GM19468 (cell line): Measurements from ENCODE around the gene PDE9A.

ENCODE experiments used
- ATAC-seq: cut with Tn5 transposase; IDR thresholded peaks from one replicate; pipeline ENCODE4 v1.9.1; 2021; ENCODE audit warnings: mild to moderate bottlenecking, moderate library complexity, moderate number of reproducible peaks; ENCODE audit not compliant: unreplicated experiment; ENCODE audit errors: extremely low read depth

Gene PDE9A

GRCh38 chr21:42682661-42683210, 29.3 kb downstream of the PDE9A start:
- ATAC-seq = no peak

- ATAC-seq = no peak
Observed at GRCh38 chr21:42683371-42684108, 30.1 kb downstream of the PDE9A start.

GRCh38 chr21:42684109-42684916, 30.9 kb downstream of the PDE9A start:
- ATAC-seq = no peak

GRCh38 chr21:42685036-42685435, 31.6 kb downstream of the PDE9A start:
- ATAC-seq = no peak

GRCh38 chr21:42685954-42686500, 32.6 kb downstream of the PDE9A start:
- no peak for ATAC-seq

DNA sequence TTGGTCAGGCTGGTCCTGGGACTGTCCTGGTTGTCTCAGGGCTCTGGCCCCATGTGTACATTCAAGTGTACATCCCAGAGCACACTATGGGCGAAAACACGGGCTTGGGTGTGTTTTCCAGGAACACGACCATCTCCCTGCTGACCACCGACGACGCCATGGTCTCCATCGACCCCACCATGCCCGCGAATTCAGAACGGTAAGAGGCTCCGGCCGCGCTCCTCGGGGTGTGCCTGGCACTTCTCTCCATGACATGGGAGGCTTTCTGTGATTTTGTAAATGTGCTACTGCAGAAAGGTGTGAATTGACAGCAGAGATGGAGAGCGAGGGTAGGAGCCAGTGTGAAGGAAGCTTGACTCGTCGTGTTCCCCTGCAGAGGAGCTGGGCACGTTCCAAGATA, 34.4 kb downstream of the PDE9A start:
- ATAC-seq = no peak

DNA sequence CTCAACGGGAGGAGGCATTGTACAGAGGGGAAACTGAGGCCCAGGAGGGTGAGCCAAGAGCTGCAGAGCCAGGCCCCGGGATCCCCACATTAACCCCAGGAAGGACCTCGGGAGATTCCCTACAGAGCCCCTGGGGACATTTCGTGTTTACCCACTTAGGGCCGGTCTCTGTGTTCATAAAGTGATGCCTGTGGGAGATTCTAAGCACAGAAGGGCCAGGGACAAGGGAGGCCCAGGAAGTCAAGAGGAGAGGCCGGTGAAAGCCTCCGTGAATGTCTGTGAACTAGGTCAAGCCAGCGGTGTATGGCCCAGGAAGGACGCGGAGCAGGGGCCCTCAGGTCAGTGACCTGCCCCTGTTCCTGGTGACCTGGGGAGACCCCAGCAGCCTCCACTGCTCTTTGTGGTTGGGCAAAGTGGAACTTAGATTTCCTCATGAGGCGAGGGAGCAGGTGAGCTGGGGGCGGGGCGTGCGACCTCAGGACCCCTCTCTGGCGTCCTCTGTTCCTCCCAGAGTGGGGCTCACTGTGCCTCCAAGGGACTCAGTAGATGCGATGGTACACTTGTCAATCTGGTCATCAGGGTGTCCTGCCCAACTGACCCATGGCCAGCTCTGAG, 34.9 kb downstream of the PDE9A start:
- no peak for ATAC-seq

DNA sequence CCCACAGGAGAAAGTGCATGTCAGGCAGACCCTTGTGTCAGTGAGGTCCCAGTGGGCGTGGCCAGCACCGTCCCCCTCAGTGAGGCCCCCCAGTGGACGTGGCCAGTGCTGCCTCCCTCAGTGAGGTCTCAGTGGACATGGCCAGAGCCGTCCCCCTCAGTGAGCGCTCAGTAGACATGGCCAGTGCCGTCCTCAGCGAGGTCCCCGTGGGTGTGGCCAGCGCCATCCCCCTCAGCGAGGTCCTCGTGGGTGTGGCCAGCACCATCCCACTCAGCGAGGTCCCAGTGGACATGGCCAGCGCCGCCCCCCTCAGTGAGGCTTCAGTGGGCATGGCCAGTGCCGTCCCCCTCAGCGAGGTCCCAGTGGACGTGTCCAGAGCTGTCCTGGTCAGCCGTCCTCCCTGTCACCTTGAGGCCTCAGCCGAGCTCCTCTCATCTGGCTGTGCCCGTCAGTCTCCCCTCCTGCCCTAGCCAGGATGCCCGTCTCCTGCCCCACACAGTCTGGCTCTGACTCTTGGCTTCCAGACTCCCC, 35.5 kb downstream of the PDE9A start:
- ATAC-seq = no peak

DNA sequence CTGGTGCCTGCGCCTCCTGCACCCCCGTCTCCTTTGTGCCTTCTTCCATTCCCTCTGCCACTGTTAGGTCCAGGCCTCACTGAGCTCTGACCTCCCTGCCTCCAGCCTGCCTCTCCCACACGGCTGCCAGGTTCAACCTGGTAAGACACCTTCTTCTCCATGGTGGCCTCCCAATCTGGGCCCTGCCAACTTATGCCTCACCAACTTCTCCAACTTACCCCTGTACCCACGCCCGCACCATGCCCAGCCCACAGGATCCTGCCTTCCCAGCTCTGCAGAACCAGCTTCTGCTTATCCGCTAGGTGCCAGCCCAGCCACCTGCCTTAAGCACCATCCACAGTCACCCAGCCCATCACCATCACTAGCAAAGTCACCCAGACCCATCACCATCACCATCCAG, 37.2 kb downstream of the PDE9A start:
- no peak for ATAC-seq

GRCh38 chr21:42691901-42692559, 38.6 kb downstream of the PDE9A start:
- ATAC-seq = no peak

DNA sequence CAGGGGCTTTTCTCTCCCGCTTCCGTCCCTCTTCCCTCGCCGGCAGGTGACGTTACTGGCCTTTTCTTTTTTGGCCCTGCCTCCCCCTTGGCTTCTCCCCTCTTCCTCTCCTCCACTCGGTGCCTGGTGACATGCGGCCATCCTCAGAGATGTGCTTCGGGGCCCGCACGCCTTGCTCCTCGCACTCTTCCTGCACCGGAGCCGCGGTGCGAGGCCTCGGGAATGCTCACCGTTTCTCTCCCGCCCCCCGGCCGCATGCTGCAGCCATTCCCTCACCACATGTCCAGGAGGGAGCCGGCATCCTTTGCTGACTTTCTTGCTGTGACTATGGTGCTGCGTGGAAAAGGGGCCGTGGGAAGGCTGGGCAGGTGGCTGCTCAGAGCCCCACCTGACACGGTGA, 39.3 kb downstream of the PDE9A start:
- no peak for ATAC-seq

DNA sequence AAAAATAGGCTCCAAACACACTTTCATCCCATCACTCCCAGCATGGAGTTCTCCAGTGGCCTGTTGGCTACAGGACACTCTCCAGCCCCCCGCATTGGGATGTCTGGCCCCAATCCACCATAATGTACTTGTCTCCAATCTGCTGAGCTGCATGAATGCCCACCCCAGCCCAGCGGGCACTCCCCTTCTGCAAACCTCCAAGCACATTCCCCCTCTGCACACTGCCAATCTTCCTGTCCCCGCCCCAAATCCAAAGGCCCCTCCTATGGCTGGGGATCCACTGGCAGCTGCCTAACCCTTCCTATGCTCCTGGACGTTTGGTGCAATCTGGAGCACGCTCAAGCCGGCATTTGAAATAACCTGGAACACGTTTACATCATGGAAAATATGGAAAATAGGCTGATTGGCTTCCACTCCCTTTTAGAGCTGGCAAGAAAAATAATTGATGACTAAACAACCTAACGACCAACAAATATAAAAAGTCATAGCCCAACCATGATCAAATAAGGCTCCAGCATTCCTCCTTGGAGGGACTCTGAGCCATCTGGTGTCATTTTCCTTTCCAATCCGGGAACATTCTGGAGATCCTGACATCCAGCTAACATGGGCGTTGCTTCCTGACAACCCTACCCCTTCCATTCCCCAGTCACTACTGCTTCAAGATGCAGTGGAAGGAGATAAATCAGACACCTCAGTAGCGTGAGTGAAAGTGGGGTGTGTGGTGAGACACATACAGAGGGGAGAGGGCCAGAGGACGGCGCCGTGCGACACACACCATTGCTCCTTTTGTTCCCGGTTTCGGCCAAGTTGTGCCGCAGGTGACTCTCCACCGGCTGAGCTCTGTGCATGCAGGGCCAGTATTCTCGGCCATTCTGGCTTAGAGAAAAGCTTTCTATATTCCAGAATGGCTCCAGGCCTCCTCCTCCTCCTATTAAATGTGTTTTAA, 41.6 kb downstream of the PDE9A start:
- no peak for ATAC-seq

DNA sequence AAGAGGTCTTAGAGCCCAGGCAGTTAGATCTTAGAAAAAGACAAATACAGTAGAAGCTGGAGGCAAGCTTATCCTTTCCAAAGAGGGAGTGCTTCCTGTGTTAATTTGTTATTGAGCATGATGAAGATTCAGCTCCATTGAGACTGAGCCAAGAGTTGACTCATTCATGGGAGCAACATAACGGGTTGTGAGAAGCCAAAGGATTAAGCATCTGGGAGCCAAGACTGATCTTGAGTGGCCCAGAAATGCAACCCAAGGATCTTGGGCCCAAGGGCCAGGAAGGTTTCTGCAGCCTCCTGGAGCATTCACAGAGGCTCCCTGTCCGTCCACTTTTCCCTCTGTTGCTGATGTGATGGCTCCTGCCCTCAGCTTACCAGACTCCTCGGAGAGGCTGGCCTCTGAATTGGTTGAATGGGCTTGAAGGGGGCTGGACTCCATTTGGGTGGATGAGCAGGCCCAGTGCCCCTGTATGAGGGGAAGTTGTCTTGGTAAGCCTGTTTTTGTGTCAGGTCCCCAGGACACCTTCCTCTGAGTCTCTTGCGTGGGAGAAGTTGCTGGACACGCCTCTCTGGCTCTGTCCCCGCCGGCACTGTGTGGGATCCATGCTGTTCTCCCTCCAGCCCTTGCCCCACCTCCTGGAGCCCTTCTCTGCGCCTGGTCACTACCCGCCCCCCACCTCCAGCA, 42.4 kb downstream of the PDE9A start:
- no peak for ATAC-seq

GRCh38 chr21:42696501-42697040, 43.1 kb downstream of the PDE9A start:
- ATAC-seq = no peak

GRCh38 chr21:42698733-42699132, 45.3 kb downstream of the PDE9A start:
- ATAC-seq = no peak

DNA sequence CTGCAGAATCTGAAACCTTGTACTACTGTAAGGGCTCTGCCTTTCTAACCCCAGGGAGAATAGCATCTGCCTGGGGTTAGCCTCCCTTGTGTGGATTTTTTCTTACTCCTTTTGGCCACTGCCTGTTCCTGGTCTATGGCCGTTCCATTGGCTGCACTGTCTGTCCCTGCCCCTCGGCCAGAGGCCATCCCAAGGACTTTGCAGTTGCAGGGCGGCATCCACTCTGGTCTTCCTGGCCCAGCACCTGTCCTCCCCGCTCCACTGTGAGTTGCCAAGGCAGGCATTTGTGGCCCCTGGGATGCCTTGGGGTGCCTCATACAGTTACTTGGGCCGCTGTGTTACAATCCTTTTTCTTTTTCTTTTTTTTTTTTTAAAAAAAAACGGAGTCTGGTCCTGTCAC, 45.8 kb downstream of the PDE9A start:
- ATAC-seq = no peak

DNA sequence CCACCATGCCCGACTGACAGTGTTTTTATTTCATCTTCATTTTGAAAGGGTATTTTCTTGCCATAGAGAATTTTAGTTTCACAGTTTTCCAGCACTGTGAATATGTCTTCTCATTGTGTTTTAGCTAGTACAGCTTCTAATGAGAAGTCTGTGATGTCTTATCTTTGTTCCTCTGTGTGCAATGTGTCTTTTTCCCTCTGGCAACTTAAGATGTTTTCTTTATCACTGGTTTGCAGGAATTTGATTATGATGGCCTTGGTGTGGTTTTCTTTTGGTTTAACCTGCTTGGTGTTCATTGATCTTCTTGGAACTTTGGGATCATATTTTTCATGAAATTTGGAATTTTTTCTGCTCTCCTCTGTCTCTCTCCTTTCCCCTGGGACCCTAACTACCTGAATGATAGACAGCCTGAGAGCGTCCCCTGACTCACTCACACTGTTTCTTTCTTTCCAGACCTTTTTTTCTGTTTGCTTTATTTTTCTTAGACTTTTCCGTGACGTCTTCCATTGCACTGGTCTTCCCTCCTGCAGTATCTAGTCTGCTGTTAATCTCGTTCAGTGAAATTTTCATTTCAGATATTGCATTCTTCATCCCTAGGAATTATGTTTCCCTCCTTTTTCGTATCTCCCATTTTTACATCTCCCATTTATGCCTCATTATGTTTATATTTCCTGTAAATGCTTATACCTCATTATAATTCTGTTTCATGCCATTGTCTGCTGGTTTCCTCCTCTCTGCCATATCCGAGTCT, 48.5 kb downstream of the PDE9A start:
- no peak for ATAC-seq
